DND-41 (cell line): ENCODE results near the gene CRYGC.

ENCODE experiments used
- ATAC-seq: fragments of 200-7000 bp; cut with Tn5 transposase; 3 replicates; pipeline ENCODE4 v1.9.1; 2021; ENCODE audit warnings: low read depth; ENCODE audit not compliant: insufficient read depth
- DNase-seq: peaks from one replicate; pipeline ENCODE4 v3.0.0-alpha.2; 2020
- H2AFZ ChIP-seq: 2 replicates; pipeline ENCODE4 v1.6.0; 2012; ENCODE audit warnings: low read depth, low read length
- H3K27ac ChIP-seq: 2 replicates; pipeline ENCODE4 v1.5.1; 2012; ENCODE audit warnings: low read length, inconsistent platforms
- H3K27me3 ChIP-seq: fragments of 200-600 bp; sonication (generic); 2 replicates; pipeline ENCODE4 v1.6.0; 2012; ENCODE audit warnings: low read length, mild to moderate bottlenecking, inconsistent platforms; ENCODE audit not compliant: insufficient read depth, poor library complexity
- H3K36me3 ChIP-seq: 2 replicates; pipeline ENCODE4 v1.5.1; 2012; ENCODE audit warnings: low read length, inconsistent platforms; ENCODE audit not compliant: insufficient read depth
- H3K4me1 ChIP-seq: 2 replicates; pipeline ENCODE4 v1.5.1; 2012; ENCODE audit warnings: mild to moderate bottlenecking, low read length; ENCODE audit not compliant: insufficient read depth
- H3K4me2 ChIP-seq: 2 replicates; pipeline ENCODE4 v1.6.0; 2012; ENCODE audit warnings: mild to moderate bottlenecking, moderate library complexity, low read length, inconsistent platforms; ENCODE audit not compliant: insufficient read depth
- H3K4me3 ChIP-seq, 2 experiments: fragments of 200-600 bp in 1 of 2; shearing (Covaris generic) in 1 of 2; 2 replicates each; pipeline ENCODE4 v1.5.1; 2012 to 2016; ENCODE audit warnings: inconsistent platforms in 2 of 2, low read length in 2 of 2, mild to moderate bottlenecking in 2 of 2, low read depth in 1 of 2, moderate library complexity in 1 of 2
- H3K79me2 ChIP-seq: 2 replicates; pipeline ENCODE4 v1.6.0; 2012; ENCODE audit warnings: low read length, inconsistent platforms; ENCODE audit not compliant: insufficient read depth
- H3K9ac ChIP-seq: 2 replicates; pipeline ENCODE4 v1.6.0; 2012; ENCODE audit warnings: low read depth, mild to moderate bottlenecking, inconsistent platforms, low read length, moderate library complexity
- H3K9me3 ChIP-seq: 2 replicates; pipeline ENCODE4 v1.5.1; 2012; ENCODE audit warnings: low read length, moderate library complexity, mild to moderate bottlenecking, inconsistent platforms; ENCODE audit not compliant: insufficient read depth, severe bottlenecking
- H4K20me1 ChIP-seq: 2 replicates; pipeline ENCODE4 v1.6.0; 2012; ENCODE audit warnings: low read length; ENCODE audit not compliant: insufficient read depth
- EZH2 ChIP-seq: IDR thresholded peaks from 3 replicates; pipeline ENCODE4 v1.6.1; 2012; ENCODE audit warnings: borderline replicate concordance, low read depth, mild to moderate bottlenecking, moderate library complexity, low read length, inconsistent platforms; ENCODE audit not compliant: severe bottlenecking
- TF ChIP-seq, protein P1 (sequence below): IDR thresholded peaks from 2 replicates; pipeline ENCODE4 v1.5.1; 2012; ENCODE audit warnings: borderline replicate concordance, low read length, moderate library complexity, mild to moderate bottlenecking; ENCODE audit not compliant: poor library complexity, severe bottlenecking; ENCODE audit errors: extremely low read depth

CRYGC gene

DNA sequence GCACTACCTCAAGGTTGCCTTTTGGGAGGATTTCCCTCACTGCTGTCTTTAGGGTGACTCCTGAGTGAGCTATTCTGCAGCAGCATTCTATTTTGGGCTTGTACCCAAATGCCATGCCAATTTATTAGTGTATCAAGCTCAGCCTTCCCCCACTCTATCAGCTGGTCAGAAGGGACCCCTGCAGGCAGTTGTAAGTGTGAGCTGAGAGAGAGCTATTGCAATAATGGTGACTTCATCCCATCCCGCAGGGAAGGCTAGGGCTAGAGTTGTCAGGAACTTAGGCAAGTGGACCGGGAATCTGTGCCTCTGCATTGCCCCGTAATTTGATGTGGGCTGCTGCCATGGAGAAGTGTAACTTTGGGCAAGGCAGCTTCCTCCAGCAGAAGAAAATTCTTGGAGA lies 18.1 kb upstream of the CRYGC start:
- Histone ChIP-seq H3K36me3 (no peaks in the 10 kb centered on the region), H3K4me2 (no peak overlapping the region), H3K27ac (no peak overlapping the region), H3K4me1 (no peaks in the 10 kb centered on the region), H3K9ac (no peak overlapping the region), H3K79me2 (no peaks in the 10 kb centered on the region), H4K20me1 (no peaks in the 10 kb centered on the region), H3K4me3 (no peak overlapping the region), H3K9me3 (no peaks in the 10 kb centered on the region), H3K27me3 (no peaks in the 10 kb centered on the region), H2AFZ (no peak overlapping the region)
- no peak for DNase-seq
- no peak for TF ChIP-seq EZH2
- TF ChIP-seq, protein P1, sequence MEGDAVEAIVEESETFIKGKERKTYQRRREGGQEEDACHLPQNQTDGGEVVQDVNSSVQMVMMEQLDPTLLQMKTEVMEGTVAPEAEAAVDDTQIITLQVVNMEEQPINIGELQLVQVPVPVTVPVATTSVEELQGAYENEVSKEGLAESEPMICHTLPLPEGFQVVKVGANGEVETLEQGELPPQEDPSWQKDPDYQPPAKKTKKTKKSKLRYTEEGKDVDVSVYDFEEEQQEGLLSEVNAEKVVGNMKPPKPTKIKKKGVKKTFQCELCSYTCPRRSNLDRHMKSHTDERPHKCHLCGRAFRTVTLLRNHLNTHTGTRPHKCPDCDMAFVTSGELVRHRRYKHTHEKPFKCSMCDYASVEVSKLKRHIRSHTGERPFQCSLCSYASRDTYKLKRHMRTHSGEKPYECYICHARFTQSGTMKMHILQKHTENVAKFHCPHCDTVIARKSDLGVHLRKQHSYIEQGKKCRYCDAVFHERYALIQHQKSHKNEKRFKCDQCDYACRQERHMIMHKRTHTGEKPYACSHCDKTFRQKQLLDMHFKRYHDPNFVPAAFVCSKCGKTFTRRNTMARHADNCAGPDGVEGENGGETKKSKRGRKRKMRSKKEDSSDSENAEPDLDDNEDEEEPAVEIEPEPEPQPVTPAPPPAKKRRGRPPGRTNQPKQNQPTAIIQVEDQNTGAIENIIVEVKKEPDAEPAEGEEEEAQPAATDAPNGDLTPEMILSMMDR = no peak
- ATAC-seq = no peak

DNA sequence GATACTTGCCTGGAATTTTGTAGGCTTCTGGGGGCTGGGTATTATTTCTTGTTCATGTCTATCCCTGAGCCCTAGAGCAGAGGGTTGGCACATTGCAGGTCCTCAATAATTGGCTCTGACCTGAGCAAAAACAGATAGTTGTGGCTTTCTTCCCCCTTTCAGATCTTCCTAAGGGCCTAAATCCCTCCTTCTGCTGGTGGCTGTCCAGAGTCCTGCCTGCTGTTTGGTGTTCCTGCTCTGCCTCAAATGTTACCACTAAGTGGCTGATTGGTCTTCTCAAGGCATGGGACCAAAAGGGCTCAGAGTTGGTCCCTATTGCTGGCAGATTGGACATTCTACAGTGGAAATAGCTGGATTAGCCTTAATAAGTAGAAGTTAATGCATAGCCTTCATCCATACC lies 17.4 kb upstream of the CRYGC start:
- Histone ChIP-seq H3K4me1 (no peaks in the 10 kb centered on the region), H3K4me3 (no peak overlapping the region), H3K4me2 (no peak overlapping the region), H2AFZ (no peak overlapping the region), H3K36me3 (no peaks in the 10 kb centered on the region), H3K9me3 (no peaks in the 10 kb centered on the region), H3K27ac (no peak overlapping the region), H4K20me1 (no peaks in the 10 kb centered on the region), H3K9ac (no peak overlapping the region), H3K27me3 (no peaks in the 10 kb centered on the region), H3K79me2 (no peaks in the 10 kb centered on the region)
- DNase-seq = no peak
- TF ChIP-seq, protein P1 = no peak
- no peak for TF ChIP-seq EZH2
- ATAC-seq = no peak

DNA sequence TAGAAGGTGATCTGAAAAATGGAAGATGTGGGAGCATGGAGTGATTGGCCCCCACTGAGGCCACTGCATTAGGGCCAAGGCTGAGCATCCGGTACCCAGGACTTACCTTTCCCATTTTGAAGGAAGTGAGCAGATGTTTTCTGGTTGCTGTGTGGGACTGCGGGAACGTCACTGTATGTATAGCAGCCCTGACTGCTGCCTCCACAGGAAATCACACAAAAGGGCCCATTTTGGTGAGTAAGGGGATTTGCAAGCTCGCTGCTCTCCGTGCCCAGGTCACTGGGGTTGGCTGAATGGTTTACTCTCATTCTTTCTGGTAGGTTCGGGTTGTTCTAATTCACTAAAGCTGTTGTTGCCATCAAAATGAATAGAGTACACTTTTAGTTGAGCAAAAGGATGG lies 16.4 kb upstream of the CRYGC start, which contains the start of gene CRYGB:
Gene CRYGB (minus strand): TSS at position 153 of the 400 bp plus-strand sequence. CDS start 38 bp downstream, at position 115.
- Histone ChIP-seq H3K9me3 (no peaks in the 10 kb centered on the region), H3K4me2 (no peak within 1 kb of the TSS), H4K20me1 (no peaks in the 10 kb centered on the region), H3K79me2 (no peaks in the 10 kb centered on the region), H3K27me3 (no peaks in the 10 kb centered on the region), H3K27ac (no peak within 1 kb of the TSS), H3K36me3 (no peaks in the 10 kb centered on the region), H2AFZ (no peak within 1 kb of the TSS), H3K4me1 (no peaks in the 10 kb centered on the region), H3K9ac (no peak within 1 kb of the TSS), H3K4me3 (no peak within 1 kb of the TSS)
- TF ChIP-seq, protein P1 = no peak
- no peak for TF ChIP-seq EZH2
- no peak for ATAC-seq
- no peak for DNase-seq
